ENCODE results near the gene GIGYF2. TPM values are rescaled to one million over a fixed set of nuclear protein-coding genes. Genes with fewer than 3 reads are reported as not detected.
"Not testable (repeated sequence)": the region's sequence is repeated elsewhere in the genome, so short reads cannot be mapped to it uniquely, and the experiment has no call there.

GIGYF2 gene
- total and polyA plus RNA-seq, 8 donors, result 7.1 to 158 (median 75.0) TPM

GRCh38 chr2:232850039-232850438, 152.9 kb downstream of the GIGYF2 start:
- DNase-seq, result no peak
- Histone ChIP-seq H3K27me3 (no peaks in the 10 kb centered on the region), H3K4me1 (peaks cover 0 to 19% (median 8%) of the 10 kb centered on the region in 4 donors), H3K27ac (no peak overlapping the region), H3K4me3 (no peak overlapping the region), H3K36me3 (peaks cover 59 to 92% (median 85%) of the 10 kb centered on the region in 4 donors), H3K9me3 (no peaks in the 10 kb centered on the region)
- 75 to 90% (median 83%) methylated on average over 3 of the region's 3 CpGs for WGBS, 5 donors
- no peak for TF ChIP-seq POLR2AphosphoS5 (IDR thresholded peaks at IDR 0.05)
- TF ChIP-seq POLR2A (IDR thresholded peaks at IDR 0.05), result no peak
- no peak for TF ChIP-seq CTCF (IDR thresholded peaks at IDR 0.05)
- TF ChIP-seq EP300 (IDR thresholded peaks at IDR 0.05), result no peak
- intact Hi-C loops (cut with DNase I; ENCODE audit: low total_unique reads), result no loop called here

GRCh38 chr2:232852081-232852480, 154.9 kb downstream of the GIGYF2 start:
- H3K36me3 ChIP-seq, result peaks cover 58 to 92% (median 85%) of the 10 kb centered on the region in 4 donors

DNA sequence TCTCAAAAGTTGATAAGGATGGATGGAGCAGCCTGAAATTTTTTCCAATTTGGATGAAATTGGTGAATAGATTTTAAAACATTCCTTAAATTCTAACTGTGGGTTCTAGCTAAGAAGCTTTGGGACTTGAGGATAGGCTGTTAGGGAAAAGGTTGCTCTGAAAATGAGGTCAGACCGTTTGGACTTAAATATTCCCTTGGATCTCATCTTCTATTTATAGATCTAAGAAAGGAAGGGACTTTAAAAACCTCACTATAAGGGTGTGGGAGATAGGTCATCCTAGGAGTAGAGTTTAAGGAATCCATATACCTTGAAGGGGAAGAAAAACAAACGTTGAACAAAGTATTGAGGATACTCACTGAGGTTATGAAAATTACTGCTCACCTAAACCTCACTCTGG, 155.5 kb downstream of the GIGYF2 start:
- peaks cover 58 to 92% (median 85%) of the 10 kb centered on the region in 4 donors for H3K36me3 ChIP-seq

More at GRCh38 chr2:232852081-232852480, 154.9 kb downstream of the GIGYF2 start:
- H3K27ac ChIP-seq; intact Hi-C loops (cut with DNase I; ENCODE audit: low total_unique reads); H3K4me3 ChIP-seq; H3K9me3 ChIP-seq; H3K27me3 ChIP-seq; DNase-seq: not testable (repeated sequence)
- H3K4me1 ChIP-seq, result peaks cover 0 to 19% (median 8%) of the 10 kb centered on the region in 4 donors
- 90 to 93% (median 92%) methylated on average over 11 of the region's 11 CpGs for WGBS, 5 donors

DNA sequence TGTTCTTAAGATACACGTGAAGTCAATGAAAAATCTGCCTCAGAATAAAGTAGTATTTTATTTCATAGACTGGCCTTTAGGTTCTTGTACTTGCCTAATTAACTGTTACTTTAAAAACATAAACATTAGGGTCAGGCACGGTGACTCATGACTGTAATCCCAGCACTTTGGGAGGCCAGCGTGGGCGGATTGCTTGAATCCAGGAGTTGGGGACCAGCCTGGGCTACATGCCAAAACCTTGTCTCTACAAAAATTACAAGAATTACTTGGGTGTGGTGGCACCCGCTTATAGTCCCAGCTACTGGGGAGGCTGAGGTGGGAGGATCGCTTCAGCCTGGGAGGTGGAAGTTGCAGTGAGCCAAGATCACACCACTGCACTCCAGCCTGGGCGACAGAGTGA, 157.0 kb downstream of the GIGYF2 start:
- Histone ChIP-seq H3K4me1 (peaks cover 0 to 19% (median 8%) of the 10 kb centered on the region in 4 donors), H3K27ac (peak overlapping the region in 1 of 5 donors; percentile 25), H3K9me3 (no peaks in the 10 kb centered on the region), H3K27me3 (no peaks in the 10 kb centered on the region), H3K36me3 (peaks cover 56 to 92% (median 85%) of the 10 kb centered on the region in 4 donors), H3K4me3 (no peak overlapping the region)
- no peak for DNase-seq
- intact Hi-C loops (cut with DNase I; ENCODE audit: low total_unique reads), result no loop called here
- no peak for TF ChIP-seq EP300 (IDR thresholded peaks at IDR 0.05)
- TF ChIP-seq POLR2A (IDR thresholded peaks at IDR 0.05), result no peak
- TF ChIP-seq CTCF (IDR thresholded peaks at IDR 0.05), result no peak
- no peak for TF ChIP-seq POLR2AphosphoS5 (IDR thresholded peaks at IDR 0.05)
- 32 to 48% (median 41%) methylated on average over 7 of the region's 7 CpGs for WGBS, 5 donors

More for the DNA sequence above, 155.5 kb downstream of the GIGYF2 start:
- Histone ChIP-seq H3K4me1 (peaks cover 0 to 19% (median 8%) of the 10 kb centered on the region in 4 donors), H3K9me3 (no peaks in the 10 kb centered on the region), H3K4me3 (no peak overlapping the region), H3K27me3 (no peaks in the 10 kb centered on the region), H3K27ac (peak overlapping the region in 1 of 5 donors; percentile 9)
- intact Hi-C loops (cut with DNase I; ENCODE audit: low total_unique reads), result no loop called here
- no peak for DNase-seq
- 27 to 45% (median 39%) methylated on average over 2 of the region's 2 CpGs for WGBS, 5 donors
- no peak for TF ChIP-seq EP300 (IDR thresholded peaks at IDR 0.05)
- TF ChIP-seq POLR2AphosphoS5 (IDR thresholded peaks at IDR 0.05), result no peak
- no peak for TF ChIP-seq POLR2A (IDR thresholded peaks at IDR 0.05)
- TF ChIP-seq CTCF (IDR thresholded peaks at IDR 0.05), result no peak

- no peak overlapping the region for H3K27ac ChIP-seq
- peaks cover 0 to 19% (median 8%) of the 10 kb centered on the region in 4 donors for H3K4me1 ChIP-seq
- intact Hi-C loops (cut with DNase I; ENCODE audit: low total_unique reads), result no loop called here
- no peaks in the 10 kb centered on the region for H3K27me3 ChIP-seq
- H3K9me3 ChIP-seq, result no peaks in the 10 kb centered on the region
- WGBS, 5 donors, result 59 to 69% (median 65%) methylated on average over 4 of the region's 4 CpGs
- no peak for DNase-seq
- TF ChIP-seq EP300 (IDR thresholded peaks at IDR 0.05) (no peak), POLR2AphosphoS5 (IDR thresholded peaks at IDR 0.05) (no peak), POLR2A (IDR thresholded peaks at IDR 0.05) (no peak), CTCF (IDR thresholded peaks at IDR 0.05) (no peak)
- H3K4me3 ChIP-seq, result no peak overlapping the region
- peaks cover 33 to 86% (median 80%) of the 10 kb centered on the region in 4 donors for H3K36me3 ChIP-seq
Measured at GRCh38 chr2:232857158-232857563, 160.0 kb downstream of the GIGYF2 start.
